Stimulated activated CD8-positive, alpha-beta memory T cell treated with anti-CD3 and anti-CD28 coated beads, Interleukin-7, amount 100 ng/mL, for 24 hours (primary cell): ENCODE measurements around the gene SPRED2.

ENCODE experiments used
- DNase-seq: peaks from one replicate; pipeline ENCODE4 v3.0.0-alpha.2; 2020; ENCODE audit warnings: low read depth

SPRED2 gene

DNA sequence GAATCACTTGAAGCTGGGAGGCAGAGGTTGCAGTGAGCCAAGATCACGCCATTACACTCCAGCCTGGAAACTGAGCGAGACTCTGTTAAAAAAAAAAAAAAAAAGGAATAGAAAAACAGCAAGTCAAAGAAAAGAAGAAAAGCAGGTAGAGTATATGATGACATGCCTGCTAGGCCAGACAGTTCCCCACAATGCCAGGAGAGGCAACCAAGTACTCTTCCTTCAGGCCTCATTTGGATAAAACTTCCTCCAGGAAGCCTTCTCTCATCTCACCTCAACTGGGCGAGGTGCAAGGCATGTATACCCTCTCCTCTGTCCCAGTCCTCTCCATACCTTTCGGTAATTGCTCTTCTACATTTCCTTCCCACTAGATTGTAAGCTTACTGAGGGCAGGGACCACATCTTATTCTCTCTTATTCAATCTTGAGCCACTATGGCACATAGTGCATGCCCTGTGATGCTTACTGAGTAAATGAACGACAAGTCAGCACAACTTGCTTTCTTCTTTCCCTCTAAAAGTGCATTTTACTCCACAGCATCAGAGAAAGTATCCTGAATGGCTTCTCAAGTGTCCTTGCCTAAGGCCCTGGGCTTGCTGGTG lies 10.1 kb upstream of the SPRED2 start:
- DNase-seq, result no peak

GRCh38 chr2:65438137-65438899 lies 5.9 kb upstream of the SPRED2 start:
- DNase-seq, result no peak

GRCh38 chr2:65437392-65438135 lies 5.2 kb upstream of the SPRED2 start:
- no peak for DNase-seq

- DNase-seq, result no peak
Observed at GRCh38 chr2:65436824-65437221, 4.4 kb upstream of the SPRED2 start.

- no peak for DNase-seq
Observed at GRCh38 chr2:65436169-65436823, 3.9 kb upstream of the SPRED2 start.

DNA sequence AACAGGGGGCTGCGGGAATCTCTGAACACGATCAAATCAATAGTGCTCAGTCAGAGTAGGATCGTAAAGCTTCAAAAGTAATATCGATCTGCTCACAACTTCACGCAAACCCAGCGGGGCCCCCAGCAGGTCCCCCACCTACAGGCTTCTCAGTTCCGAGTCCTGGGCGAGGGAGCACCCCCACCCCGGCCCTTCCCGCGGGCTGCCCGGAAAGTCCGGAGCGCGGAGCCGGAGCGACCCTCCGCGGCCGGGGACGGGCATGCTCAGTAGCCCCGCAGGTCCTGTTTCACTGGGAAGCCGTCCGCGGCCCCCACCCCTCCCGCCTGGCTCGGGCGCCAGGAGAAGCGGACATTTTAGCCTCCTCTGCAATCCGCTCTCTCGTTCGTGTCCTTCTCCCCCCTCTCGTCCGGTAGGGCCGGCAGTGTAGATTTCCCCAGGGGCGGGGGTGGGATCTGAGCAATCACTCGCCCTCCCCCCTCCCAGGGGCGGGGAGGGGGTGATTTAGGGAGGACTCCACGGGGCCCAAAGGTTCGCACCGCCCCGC lies 3.3 kb upstream of the SPRED2 start:
- DNase-seq, result no peak

DNA sequence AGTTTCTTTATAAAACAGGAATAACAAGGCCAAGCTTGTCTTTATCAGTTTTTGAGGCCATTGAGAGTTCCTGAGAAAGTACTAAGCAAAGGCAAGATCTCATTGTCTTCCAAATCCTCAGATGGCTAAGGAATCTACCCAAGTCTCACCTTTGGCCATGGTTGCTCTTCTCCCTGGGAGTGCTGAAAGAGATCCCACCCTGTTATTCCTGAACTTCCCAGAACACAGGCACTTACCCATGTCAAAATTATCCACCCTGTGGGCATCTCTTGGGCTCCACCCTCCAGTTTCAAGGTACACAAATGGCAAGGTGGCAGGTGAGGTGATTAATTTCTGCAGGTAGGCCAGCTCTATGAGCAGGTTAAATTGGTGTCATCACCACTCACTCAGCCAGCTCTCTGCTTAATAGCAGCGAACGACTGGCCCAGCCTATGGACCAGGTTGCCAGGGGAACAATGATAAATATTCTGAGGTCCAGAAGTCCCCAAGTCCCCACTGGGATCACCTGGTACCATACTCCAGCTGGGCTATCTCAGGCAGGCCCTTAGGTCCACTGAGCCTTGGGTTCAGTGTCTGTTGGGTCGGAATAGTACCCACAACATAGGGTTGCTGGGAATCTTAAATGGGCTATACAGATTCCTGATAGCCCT lies 2.3 kb upstream of the SPRED2 start:
- DNase-seq, result no peak

DNA sequence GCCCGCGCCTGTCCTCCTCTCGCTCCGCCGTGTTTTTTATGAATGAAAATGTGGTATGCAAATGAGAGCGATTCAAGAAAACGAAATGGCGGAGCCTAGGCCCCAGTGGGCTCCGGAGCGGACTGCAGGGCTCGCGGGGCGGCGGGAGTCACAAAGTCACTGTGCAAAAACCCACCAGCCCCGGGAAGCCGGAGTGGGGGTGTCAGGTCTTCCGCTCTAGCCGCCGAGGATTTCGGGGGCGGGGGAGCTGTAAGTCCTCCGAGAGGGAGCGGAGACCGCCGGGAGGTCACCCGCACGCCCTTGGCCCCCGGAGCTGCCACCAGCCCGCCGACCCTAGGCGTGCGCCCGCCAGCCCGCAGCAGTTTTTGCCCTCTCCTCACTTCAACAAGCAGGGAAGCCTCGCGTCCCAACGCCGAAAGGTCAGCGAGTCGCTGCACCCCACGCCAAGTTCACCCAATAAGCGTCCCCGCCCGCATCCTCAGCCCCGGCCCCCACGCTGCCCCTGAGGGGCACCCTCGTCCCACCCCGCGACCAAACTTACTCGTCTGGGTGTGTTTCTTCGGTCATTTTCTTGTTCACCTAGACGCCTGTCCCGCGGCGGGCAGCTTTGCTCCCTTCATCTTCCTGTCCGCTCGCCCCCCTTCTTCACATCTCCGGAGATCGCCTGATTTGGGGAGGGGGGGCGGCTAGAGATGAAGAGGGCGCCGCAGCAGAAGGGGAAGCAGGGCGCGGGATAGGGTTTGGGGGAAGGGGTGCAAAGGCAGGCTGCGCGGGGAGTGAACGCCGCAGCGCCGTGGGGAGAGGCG lies 775 bp downstream of the SPRED2 start:
- DNase-seq, result no peak

GRCh38 chr2:65430603-65431420 lies 1.6 kb downstream of the SPRED2 start:
- no peak for DNase-seq

DNA sequence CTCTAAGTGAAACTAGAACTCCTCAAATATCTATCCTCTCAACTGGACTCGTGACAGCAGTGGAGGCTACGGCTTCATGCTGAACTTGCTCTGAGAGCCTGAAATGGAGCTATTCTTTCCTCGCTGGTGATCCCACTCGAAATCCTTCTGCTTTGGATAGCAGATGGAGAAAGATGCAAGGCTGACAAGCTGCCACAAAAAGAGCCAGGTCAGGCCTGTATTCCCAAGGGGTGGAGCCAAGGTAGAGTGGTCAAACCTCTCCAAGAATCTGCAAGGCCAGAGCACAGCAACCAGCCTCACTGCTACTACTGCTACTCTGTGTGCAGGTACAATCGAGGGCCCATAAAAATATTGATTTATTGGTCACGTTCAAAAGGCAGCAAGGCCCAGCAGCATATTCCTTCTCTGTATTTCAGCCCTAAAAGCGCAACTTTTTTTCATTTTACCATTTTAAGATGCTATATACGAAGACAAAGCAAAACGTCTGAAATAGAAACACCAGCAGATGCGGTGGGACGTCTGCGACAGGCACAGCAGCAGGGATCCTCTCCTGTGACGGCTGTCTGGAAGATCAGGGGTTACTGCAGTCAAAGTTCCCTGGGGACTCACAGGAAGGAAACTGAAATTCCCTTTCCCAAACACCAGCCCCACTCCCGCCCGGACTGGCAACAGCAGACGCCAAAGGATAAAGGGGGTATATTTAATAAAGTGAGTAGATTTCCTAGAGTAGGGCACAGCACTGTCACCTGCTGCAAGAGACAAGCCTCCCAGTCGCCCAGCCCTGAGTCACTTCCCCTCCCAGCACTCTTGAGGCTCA lies 2.4 kb downstream of the SPRED2 start:
- no peak for DNase-seq

- DNase-seq, result no peak
Observed at GRCh38 chr2:65427532-65427931, 4.9 kb downstream of the SPRED2 start.

DNA sequence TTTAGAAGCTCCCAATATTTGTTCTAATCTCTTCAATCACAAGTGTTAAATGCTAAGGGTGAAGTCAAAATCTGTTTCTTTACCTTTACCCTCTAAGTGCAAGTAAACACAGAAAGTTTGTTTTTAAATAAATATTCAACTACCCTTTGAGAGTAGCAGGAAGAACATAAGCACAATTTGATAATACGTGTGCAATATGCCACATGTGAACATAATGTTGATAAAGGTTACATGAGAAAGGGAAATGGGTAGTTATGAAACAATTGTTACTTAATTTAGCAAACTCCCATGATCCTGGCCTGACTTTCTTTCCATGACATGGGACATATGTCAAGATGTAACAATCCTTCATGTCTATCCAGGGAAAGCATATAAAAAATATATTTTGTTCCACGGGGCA lies 7.1 kb downstream of the SPRED2 start:
- DNase-seq, result no peak

GRCh38 chr2:65424391-65424790 lies 8.0 kb downstream of the SPRED2 start:
- no peak for DNase-seq

GRCh38 chr2:65421432-65421748 lies 11.0 kb downstream of the SPRED2 start:
- DNase-seq, result no peak

DNA sequence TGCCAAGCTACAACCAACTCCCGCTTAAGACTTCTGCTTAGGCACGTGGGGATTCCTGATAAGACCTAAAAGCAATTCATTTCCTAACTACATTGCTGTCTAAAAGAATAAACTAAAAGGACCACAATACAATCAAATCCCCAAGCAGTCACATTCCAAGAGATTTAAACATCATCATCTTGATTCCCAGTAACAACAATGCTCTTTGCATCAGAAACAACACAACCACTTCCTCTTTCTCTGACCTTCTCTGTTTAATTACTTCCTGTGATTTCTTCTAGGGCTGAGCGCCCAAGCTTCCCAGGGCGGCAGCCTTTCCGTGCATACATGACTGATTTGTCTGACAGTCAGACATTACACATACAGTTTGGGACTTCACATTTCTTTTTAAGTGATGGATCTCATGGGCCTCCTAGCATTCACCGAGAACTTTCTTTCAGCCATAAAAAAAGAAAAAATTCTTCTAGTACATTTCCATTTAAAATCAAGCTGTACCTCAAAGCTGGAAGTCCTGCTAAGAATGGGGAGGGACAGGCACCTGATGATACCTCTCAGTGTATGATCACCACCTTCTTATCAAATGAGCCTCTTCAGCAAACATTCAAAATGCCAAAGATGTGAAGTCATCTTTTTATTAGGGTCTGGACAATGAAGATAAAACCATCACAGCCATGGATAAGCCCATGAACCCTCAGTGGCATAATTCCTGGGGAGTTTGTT lies 11.5 kb downstream of the SPRED2 start:
- DNase-seq, result no peak

DNA sequence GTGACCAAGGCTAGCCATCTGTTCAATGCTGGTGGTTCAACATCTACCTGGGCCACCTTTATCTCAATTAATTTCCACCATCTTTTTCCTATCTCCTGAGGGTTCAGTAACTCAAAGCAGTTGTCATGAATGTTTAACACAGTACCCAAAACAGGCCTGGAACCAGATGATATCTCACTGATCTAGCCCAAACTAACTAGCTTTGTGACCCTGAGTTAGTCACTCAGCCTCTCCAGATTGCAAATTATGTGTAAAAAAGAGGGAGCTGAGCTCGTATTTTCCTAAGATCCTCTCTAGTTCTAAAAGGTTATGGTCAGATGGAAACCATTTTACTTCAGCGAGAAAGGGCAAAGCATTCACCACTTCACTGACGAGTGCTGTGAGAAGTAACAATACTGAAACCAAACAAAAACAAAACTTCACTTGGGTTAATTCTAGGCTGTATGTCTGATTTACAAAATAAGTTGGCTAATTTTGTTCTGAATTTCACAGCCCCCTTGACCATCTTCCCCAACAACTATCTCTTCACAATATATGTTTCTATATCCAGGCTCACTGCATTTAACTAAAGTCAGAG lies 14.8 kb downstream of the SPRED2 start:
- no peak for DNase-seq

- no peak for DNase-seq
Observed at GRCh38 chr2:65416945-65417344, 15.5 kb downstream of the SPRED2 start.

- DNase-seq, result no peak
Observed at GRCh38 chr2:65416321-65416720, 16.1 kb downstream of the SPRED2 start.
